NCI-H1417 (cell line): ENCODE results near the gene LIN28A.
A peak's percentile ranks its signal among the peaks of the same experiment; 100 is the strongest.

Experiments
- DNase-seq, 3 experiments: peaks; one replicate each; lab custom pipeline; 2025; lab: John Stamatoyannopoulos, UW

The LIN28A gene

DNA sequence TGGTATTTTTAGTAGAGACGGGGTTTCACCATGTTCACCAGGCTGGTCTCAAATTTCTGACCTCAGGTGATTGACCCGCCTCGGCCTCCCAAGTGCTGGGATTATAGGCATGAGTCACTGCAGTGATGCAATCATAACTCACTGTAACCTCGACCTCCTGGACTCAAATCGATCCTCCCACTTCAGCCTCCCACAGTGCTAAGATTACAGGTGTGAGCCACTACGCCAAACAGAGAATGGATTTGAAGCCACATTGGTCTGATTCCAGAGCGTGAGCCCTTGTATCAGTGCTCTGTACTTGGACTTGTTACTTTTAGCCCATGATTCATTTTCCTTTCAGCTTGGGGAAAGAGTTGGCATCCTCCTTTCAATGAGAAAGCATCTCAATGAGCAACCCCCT lies 23.2 kb upstream of the LIN28A start:
- no peak for DNase-seq

DNA sequence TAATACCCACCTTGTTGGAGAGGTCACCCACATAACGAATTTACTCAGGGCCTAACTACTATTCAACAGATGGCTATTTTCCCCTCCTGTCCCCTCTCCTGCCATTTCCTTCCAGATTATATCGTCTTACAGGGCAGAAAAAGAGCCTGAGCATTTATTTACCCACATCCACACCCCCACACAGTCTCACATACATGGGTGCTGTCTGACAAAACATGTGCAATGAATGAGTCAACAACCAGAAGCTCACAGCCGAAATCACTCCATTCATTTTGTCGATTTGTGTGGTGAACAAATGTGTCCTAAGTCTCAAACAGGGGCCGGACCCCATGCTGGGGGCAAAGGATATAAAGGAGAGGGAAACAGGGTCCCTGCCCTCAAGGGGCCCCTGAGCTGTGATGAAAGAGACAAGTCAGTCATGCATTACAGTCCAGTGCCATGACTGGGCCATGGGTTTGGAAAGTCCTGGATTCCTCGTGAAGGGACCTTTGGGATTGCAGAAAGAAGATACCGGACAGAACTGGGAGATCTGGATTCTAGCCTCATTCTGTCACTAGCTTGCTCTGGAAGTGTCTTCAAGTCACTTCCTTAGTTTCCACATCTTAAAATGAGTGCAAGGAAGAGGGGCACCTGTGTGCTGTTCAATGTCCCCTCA lies 21.7 kb upstream of the LIN28A start:
- DNase-seq: no peak

DNA sequence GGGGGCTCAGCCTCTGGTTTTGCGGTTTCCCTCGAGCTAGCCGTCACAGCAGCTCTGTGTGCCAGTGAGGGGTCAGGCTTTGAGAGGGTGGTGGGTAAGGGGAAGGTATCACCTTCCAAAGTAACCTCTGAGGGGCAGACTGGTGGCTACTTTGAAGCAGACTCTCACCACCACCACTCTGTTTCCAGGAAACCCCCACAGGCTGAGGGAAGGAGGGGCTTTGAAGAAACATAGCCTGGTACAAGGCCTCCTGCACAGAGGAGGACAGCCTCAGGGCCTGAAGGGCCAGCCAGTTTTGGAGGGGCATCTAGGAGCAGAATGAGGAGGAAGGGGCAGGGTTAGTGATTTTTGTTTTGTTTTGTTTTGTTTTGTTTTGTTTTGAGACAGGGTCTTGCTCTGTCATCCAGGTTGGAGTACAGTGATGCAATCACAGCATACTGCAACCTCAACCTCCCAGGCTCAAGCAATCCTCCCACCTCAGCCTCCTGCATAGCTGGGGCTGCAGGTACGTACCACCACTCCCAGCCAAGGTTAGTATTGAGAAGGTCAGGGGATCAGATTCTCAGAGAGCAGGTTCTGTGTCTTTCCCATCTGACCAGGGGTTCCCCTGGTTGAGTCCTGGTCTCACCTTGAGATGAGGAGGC lies 20.9 kb upstream of the LIN28A start:
- DNase-seq: no peak

DNA sequence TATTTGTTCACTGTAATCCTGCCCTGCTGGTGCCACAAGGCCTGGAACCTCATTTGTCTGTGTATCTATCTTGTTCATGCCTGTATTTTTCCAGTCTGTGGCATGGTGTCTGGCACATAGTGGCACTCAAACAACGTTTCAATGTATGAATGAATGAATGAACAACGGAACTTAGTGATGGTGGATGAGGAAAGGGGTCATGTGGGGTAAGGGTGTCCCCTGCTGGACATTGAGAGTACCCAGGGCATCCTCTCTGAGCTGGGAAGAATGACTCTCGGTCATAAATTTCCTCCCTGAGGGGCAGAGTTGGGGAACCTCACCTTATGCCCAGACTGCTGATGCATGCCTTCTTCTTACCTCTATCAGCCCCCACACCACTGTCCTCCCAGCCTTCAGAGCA lies 19.2 kb upstream of the LIN28A start:
- peak in 1 of 3 experiments; percentile 17 for DNase-seq

DNA sequence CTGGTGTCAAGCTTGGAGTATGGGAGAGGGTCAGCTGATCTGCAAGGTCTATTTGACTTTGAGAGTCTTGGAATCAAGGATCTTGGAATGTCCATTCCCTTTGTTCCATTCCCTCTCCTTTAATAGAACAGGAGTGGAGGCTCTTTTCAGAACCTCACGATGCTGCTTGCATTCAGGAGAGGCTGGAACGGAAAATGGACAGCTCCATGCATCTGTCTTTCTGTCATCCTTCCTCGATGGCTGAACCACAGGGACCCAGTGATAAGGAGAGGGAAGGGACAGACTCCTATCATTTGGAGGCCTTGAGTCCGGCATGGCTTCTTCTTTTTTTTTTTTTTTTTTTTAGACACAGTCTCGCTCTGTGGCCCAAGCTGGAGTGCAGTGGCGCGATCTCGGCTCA lies 14.9 kb upstream of the LIN28A start:
- DNase-seq: no peak

DNA sequence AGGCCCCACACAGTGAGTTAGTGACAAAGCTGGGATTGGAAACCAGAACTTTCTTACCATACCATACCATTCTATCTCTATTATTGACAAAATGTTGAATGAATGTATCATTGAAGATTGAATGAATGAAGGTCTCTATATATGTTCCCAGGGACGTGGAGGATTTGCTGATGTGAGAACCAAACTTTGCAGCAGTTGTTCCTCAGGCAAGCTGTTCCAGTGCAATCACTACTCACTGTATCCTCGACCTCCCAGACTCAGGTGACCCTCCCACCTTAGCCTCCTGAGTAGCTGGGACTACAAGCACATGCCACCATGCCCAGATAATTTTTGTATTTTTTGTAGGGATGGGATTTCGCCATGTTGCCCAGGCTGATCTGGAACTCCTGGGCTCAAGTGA lies 11.6 kb upstream of the LIN28A start:
- DNase-seq: no peak

DNA sequence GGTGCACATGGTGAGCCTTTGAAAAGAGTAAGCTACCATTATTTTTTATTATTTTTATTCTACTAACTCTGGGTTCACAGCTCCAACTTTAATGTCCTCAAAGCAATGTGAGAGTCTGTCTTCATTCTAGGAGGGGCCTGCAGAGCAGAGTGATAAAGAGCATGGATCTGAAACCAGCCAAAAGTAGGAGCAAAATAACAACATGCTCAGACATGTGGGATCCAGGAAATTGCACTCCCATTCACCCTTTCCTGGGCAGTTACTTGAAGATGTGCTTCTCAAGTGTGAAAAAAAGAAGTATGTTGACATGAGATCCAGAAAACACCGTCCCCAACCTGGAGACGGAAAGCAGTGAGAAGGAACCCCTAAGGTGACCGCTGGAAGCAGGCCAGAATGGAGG lies 8.7 kb upstream of the LIN28A start:
- DNase-seq: no peak

DNA sequence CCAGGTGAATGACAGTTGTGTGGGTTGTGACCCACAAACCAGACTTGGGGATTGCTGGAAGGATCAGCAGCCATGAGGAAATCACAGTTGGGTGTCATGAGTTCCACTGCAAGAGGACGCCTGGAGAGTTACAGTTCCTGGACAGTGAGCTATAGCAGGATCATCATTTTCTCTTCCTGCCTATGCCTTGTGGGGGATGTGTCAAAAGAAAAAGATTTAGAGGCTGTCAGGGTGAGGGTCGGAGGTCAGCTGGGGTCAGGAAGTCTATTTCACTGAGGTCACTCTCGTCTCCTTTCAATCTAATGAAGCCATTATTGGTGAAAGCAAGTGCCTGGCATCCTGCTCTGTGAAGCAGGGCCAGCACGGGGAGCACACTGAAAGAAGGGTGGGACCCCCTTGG lies 7.0 kb upstream of the LIN28A start:
- no peak for DNase-seq

GRCh38 chr1:26404641-26405040 lies 6.0 kb upstream of the LIN28A start:
- no peak for DNase-seq

GRCh38 chr1:26405281-26405915 lies 5.2 kb upstream of the LIN28A start:
- peak in 1 of 3 experiments; percentile 37 for DNase-seq

DNA sequence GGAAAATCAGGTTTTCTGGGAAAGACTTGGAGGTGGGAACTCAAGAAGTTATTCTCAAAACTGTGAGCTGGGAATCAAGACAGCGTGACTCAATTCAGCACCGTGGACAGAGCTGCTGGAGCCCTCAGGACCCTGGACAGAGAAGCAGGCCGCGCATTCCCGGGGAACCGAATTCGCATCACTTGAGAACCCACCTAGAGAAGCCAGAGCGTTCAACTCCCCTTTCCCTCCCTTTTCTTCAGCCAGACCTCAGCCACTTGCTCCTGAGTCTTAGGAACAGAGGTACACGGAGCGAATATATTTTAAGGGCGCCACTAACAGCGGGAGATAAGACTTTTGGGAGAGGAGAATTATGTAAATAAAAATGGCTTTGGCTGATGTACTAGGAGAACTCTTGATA lies 2.0 kb upstream of the LIN28A start:
- no peak for DNase-seq

- peak in 1 of 3 experiments; percentile 37 for DNase-seq
Measured at GRCh38 chr1:26409191-26409807, 1.3 kb upstream of the LIN28A start.

DNA sequence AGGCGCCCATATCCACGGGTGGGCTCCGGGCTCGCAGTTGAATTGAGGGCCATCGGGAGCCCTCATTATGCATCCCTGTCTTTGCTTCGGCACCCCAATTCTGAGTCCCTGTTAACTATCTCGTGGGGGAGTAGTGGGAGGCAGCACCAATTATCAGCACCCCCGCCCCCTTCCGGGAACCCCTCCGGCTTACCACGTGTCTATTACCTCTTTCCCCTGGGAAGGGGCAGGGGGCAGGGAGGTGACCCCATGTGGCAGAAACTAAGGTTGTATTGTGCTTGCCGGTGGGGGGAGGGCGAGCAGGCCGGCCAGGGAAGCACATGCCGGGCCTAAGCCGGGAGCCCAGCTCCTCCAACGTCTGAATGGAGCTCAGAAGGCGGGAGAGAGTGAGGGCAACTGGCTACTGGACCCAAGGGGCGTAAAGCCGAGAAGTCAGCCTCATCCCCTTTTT lies 1.0 kb downstream of the LIN28A start:
- DNase-seq: no peak

DNA sequence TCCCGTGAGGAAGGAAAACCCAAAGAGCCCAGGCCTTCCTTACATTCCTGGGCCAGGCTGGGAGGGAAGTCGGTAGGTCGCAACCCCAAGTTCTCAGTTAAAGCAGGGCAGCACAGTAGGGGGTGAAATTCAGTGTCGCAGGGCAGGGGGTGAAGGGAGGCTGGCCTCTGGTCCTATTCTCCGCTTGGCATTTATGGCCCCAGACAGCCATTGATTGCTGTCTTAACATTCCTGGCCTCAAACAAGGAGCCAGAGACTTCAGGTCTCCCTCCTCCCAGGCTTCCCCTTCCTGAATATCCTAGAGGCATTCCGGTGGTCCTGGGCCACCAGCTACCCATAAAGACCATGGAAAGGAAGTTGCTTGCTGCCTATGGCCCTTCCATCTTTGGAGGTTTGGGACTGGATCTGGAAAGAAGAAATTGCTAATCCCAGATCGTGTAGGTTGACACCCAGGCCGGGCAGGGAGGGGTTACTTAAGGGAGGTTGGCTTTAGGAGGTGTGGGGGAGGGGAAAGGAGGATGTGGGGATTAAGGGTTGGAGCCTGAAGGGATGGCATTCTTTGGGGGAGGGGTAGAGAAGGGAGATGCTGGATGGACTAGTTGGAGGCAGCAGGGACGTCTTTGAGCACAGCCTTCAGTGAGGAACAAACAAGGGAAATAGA lies 1.7 kb downstream of the LIN28A start:
- DNase-seq: no peak

DNA sequence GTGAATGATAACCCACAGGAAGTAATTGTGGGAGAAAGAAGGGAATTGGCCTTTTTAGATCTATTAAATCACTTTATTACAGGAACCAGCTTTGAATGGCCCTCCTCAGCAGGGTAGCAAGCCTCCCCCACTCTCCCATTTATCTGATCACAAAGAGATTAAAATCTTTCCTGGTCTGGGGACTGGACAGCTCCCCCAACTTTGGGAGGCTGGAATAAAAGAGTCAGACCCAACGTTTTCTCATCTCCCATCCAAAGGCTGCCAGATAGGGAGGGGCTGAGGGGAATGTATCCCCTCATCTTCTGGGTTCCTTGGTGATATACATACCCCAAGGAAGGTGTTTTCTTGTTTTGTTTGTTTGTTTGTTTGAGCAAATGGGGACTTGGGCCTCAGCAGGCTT lies 2.4 kb downstream of the LIN28A start:
- no peak for DNase-seq

GRCh38 chr1:26417111-26417759 lies 6.6 kb downstream of the LIN28A start:
- DNase-seq: peak; percentile 55 to 84 (median 78)

DNA sequence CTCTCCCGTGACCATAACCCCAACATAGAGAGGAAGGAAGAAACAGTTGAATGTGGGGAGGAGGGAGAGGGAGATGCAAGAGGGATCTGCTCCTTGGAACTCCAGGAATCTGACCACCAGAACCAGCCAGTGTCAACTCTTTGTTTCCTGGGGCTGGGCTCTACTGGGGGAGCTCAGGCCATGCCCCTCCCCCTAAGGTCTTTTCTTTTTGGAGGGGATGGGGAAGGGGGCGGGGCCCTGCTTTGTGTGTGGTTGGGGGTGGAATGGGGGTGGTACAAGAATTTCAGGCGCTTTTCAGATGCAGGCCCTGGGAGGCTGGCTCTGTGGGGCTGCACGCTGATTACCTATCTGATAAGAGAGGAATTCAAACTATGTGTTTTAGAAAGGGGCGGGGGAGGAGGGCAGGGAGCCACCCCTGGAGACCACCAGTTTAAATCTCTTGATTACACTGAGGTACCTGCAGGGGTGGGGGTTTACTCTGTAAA lies 8.3 kb downstream of the LIN28A start:
- no peak for DNase-seq

DNA sequence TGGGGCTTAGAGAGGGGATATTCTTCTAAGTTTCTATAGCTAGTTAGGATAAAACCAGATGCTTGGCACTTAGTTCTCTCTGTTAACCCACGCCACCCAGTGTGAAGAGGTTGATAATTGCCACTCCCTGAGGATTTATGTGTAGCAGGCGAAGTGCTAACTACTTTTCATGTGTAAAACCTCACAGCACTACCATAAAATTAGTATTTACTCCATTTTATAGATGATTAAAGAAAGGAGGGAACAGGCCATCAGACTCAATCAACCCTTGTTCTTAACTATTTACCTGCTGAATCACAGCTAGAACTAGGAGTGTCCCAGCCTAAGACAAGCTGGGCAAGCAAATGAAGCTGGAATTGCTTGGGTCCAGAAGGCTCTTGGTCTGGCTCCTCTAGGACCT lies 8.9 kb downstream of the LIN28A start:
- DNase-seq: peak in 1 of 3 experiments; percentile 60

DNA sequence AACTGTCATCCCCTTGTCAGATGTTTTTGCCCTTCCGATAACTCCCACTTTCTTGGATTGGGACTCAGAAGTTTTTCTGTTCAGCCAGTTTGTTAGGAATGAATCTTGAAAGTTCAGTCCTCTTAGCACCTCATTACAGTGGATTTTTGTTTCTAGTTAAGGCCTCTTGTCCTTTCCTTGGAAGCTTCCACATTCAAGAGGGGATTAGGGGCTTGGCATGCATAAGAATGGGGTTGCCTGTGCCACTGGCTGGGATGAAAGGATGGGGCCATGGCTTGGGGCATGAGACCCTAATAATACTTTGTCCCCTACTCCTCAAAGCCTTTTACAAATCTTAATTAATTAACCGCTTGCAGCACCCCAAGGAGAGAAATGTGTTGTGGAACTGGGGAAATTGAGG lies 19.1 kb downstream of the LIN28A start:
- no peak for DNase-seq

- DNase-seq: peak; percentile 98 to 99 (median 98)
Measured at GRCh38 chr1:26431979-26432695, 21.5 kb downstream of the LIN28A start, which contains the start of gene DHDDS. Gene DHDDS (plus strand): TSS chr1:26432321. CDS start chr1:26432946, 625 bp downstream.

DNA sequence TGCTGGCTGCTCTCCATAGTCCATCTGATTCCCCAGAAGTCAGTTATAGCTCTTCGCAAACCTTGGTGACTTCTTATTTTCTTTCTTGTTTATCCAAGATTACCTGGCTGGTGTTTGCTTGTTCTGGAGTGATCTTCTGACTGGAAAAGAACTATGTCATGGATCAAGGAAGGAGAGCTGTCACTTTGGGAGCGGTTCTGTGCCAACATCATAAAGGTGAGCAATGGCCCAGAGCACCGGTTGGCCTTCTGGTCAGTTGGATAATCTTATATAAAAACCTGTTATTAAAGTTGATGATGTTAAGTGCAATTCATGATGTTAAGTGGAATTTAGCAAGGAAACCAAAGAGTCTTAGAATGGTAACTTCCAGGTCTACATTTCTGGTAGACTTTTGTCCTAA lies 22.2 kb downstream of the LIN28A start:
- no peak for DNase-seq
